Stimulated activated CD8-positive, alpha-beta memory T cell treated with anti-CD3 and anti-CD28 coated beads, Interleukin-4, amount 100 ng/mL, for 1 hour (primary cell): ENCODE data around the gene TGFA.

Experiments used
- DNase-seq, 2 donors: peaks; one replicate each; pipeline ENCODE4 v3.0.0-alpha.2; 2020; ENCODE audit warnings: low read depth in 2 of 2, low spot score in 1 of 2

Gene TGFA

GRCh38 chr2:70525032-70525431 lies 28.6 kb downstream of the TGFA start:
- no peak for DNase-seq

- peak in 1 of 2 donors; percentile 12 for DNase-seq
Observed at GRCh38 chr2:70523996-70524965, 29.3 kb downstream of the TGFA start.

GRCh38 chr2:70523672-70523995 lies 30.0 kb downstream of the TGFA start:
- DNase-seq, result no peak

GRCh38 chr2:70522627-70523026 lies 31.0 kb downstream of the TGFA start:
- no peak for DNase-seq

DNA sequence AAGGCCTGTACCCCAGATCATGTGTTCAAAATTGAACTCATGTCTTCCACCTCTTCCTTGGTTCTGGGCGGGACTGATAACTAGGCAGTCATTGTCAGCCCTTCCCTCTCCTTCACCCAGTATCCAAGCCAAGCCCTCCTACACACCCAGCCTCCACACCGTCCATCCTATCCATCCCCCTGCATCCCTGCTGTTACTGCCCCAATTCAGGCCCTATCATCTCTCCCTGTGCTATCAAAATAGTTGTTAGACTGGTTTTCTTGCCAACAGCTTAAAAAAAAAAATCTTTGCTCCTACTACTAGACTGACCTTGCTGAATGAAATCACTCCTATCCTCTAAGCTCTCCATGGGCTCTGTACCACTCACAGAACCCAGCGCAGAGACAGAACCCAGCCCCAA lies 32.8 kb downstream of the TGFA start:
- no peak for DNase-seq

- DNase-seq, result no peak
Observed at GRCh38 chr2:70519453-70519852, 34.2 kb downstream of the TGFA start.

GRCh38 chr2:70518557-70518956 lies 35.1 kb downstream of the TGFA start:
- no peak for DNase-seq

- DNase-seq, result no peak
Observed at GRCh38 chr2:70517804-70518203, 35.8 kb downstream of the TGFA start.

DNA sequence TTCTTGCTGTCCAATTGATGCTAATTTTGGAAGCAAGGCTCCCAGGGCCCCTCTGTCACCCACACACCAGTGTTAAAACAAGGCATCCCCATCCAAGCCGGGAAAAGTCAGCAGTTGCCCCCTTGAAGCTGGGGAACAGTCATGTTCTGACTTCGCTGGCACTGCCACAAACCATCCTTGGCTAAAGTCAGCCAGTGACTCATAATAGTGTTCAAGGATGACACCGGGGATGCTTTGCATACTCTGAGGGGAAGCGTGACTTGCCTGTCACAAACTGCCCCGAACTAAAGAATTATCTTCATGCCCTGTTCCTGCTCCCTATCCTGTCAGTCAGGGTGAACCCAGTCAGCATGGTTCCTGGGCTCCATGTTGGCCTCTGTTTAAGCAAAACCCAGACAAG lies 37.0 kb downstream of the TGFA start:
- no peak for DNase-seq

GRCh38 chr2:70515938-70516337 lies 37.7 kb downstream of the TGFA start:
- no peak for DNase-seq

DNA sequence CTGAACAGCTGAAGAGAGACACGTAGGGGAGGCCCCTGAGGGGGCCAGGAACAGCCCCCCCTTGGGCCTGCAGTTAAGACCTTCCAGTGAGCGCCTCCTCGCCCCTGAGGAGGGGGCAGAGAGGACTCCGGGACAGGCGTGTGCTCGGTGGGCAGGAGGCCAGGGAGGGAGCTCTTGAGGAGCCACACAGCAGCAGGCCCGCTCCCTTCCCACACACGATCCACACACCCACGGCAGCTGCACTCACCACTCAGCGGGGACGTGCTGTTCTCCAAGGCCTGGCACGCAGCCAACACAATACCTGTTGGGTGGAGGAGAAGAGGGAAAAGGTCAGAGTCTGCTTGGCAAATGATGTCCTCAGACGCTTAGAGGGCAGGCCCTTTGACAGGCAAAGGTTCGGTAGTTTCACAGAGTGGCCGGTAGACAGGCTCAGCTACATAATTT lies 39.0 kb downstream of the TGFA start:
- no peak for DNase-seq

GRCh38 chr2:70513738-70514137 lies 39.9 kb downstream of the TGFA start:
- no peak for DNase-seq

GRCh38 chr2:70511971-70512729 lies 41.5 kb downstream of the TGFA start:
- DNase-seq, result no peak

GRCh38 chr2:70510313-70510712 lies 43.3 kb downstream of the TGFA start:
- no peak for DNase-seq

DNA sequence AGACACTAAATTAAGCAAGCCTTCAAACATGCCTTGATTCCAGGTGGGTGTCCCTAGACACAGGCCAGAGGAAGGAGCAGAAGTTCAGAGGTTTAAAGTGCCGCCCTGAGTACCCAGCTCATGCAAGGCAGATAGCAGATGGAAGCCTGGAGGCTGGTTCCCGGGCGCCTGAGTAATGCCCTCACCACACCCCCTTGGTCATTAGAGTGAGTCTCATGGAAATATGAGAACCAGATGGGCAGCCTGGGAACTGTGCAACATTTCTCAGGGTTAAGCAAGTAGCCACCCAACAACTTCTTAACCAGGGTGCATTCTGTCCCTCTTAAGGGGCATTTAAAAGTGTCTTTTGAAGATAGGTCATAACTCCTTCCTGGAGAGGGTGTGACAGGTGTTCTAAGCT lies 44.1 kb downstream of the TGFA start:
- no peak for DNase-seq

- DNase-seq, result no peak
Observed at GRCh38 chr2:70508711-70509462, 44.7 kb downstream of the TGFA start.

DNA sequence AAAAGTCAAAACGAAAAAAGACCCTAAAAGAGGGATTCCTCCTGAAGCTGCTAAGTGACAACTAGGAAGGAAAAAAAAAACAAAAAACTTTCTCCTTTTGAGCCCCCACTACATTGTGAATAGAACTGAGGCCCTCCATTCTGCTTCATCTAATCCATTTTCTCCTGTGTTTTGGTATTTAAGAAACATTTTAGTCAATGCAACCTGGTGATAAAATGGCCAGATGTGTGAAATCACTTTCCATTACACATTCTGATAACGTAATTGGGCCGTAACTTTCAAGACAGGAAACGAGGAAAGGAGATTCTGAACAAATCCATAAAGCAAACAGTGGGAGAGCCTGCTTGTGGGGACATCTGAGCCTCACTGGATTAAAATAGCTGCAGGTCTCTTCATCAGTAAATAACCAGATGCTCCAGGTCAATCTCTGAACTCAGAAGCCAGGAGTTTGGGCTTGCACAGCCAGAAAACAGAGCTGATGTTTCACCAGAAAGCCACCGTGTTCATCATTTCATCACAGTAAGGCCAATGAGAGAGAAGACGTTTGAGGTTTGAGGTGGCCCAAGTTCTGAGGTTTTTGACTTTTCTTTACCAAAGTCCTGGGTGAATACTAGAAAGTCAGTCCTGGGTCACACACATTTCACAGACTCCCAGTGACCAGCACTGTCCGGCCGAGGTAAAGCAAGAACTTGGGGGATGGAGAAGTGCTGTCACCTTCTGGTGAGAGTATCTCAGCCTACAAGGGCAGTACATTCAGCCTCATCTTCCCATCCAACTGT lies 47.8 kb downstream of the TGFA start:
- DNase-seq, result no peak

DNA sequence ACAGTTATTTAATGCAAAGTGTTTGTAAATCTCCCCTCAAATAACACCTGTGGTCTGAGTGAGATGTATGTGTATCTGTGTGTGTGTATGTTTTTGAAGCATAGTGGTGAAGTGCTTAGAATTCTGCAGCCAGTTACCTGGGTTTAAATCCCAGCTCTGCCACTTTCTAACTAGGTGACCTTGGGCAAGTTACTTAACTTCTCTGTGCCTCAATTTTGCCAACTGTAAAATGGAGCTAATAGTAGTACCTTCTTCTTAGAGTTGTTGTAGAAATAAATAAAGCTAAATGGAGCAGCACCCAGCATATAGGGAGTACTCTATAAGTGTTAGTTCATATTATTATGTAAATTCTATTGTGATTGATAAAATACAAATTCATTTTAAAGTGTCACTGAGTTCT lies 48.9 kb downstream of the TGFA start:
- no peak for DNase-seq

- no peak for DNase-seq
Observed at GRCh38 chr2:70503896-70504295, 49.7 kb downstream of the TGFA start.

GRCh38 chr2:70501728-70502127 lies 51.9 kb downstream of the TGFA start:
- DNase-seq, result no peak

GRCh38 chr2:70501215-70501614 lies 52.4 kb downstream of the TGFA start:
- DNase-seq, result no peak
